ENCODE data around the gene SMIM13. TPM values are rescaled to one million over a fixed set of nuclear protein-coding genes. Genes with fewer than 3 reads are reported as not detected.

Gene SMIM13
- total RNA-seq (10 to 100 TPM in 1 of 5 donors, 1 to 10 TPM in 4; 1.2 to 15.8 (median 4.5) TPM), polyA plus RNA-seq (1 to 10 TPM; 2.4 to 3.3 (median 2.7) TPM)
- long read RNA-seq, donor 1, full-length matches to known transcripts: 2 of 2 reads
- long read RNA-seq, donor 1, partial matches to known transcripts: 0 of 2 reads
- long read RNA-seq, donor 1, other reads (novel, unspliced or antisense): 0 of 2 reads
- long read RNA-seq, donor 2, full-length matches to known transcripts: 3 of 3 reads
- long read RNA-seq, donor 2, partial matches to known transcripts: 0 of 3 reads
- long read RNA-seq, donor 2, other reads (novel, unspliced or antisense): 0 of 3 reads
- long read RNA-seq, donor 3, full-length matches to known transcripts: 1 of 1 reads
- long read RNA-seq, donor 3, partial matches to known transcripts: 0 of 1 reads
- long read RNA-seq, donor 3, other reads (novel, unspliced or antisense): 0 of 1 reads
- long read RNA-seq, donor 4: 0 reads
- long read RNA-seq, donor 5, full-length matches to known transcripts: 6 of 6 reads
- long read RNA-seq, donor 5, partial matches to known transcripts: 0 of 6 reads
- long read RNA-seq, donor 5, other reads (novel, unspliced or antisense): 0 of 6 reads
- long read RNA-seq, donor 6, full-length matches to known transcripts: 4 of 4 reads
- long read RNA-seq, donor 6, partial matches to known transcripts: 0 of 4 reads
- long read RNA-seq, donor 6, other reads (novel, unspliced or antisense): 0 of 4 reads
- long read RNA-seq, donor 7, full-length matches to known transcripts: 5 of 5 reads
- long read RNA-seq, donor 7, partial matches to known transcripts: 0 of 5 reads
- long read RNA-seq, donor 7, other reads (novel, unspliced or antisense): 0 of 5 reads
- long read RNA-seq, donor 8, full-length matches to known transcripts: 3 of 3 reads
- long read RNA-seq, donor 8, partial matches to known transcripts: 0 of 3 reads
- long read RNA-seq, donor 8, other reads (novel, unspliced or antisense): 0 of 3 reads
- long read RNA-seq, donor 9: 0 reads
- long read RNA-seq, donor 10, full-length matches to known transcripts: 1 of 1 reads
- long read RNA-seq, donor 10, partial matches to known transcripts: 0 of 1 reads
- long read RNA-seq, donor 10, other reads (novel, unspliced or antisense): 0 of 1 reads

DNA sequence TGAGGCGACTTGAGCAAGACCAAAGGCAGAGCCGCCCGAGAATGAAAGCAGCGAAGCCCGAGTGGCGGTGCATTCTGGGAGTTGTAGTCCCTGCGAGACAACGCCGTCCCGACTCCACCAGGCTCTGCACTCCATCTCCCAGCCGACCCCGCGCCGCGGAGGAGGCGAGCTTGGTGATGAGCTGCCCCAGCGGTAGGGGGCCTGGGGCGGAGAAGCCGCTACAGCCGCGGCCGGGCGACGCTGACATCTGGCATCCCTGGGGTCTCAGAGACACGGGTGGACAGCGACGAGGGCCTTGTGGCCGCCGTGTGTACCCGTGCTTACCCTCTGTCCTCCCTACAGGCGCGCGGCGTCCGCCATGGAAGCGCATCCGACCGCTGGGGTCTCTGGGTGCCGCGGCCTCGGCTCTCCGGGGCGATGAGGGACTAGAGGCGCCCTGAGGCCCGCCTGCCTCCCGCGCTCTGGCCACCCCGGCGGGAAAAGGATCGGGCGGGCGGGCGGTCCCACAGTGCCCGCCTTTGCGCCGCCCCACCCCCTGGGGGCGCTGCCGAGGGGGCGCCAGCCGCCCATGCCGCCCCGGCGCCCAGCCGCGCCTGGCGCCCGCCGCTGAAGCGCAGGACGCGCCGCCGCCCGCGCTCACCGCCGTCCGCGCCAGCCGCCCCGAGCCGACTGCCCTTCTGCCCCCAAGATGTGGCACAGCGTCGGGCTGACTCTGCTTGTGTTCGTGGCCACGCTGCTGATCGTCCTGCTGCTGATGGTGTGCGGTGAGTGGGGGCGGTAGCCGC is at the start of gene SMIM13:
SMIM13 (plus strand) TSS at position 209 of the 785 bp plus-strand sequence; CDS start at position 689, 480 bp downstream.
- peak; percentile 98 to 99 for DNase-seq
- Histone ChIP-seq H3K27ac (peak within 1 kb of the TSS; percentile 97 to 99 (median 99)), H3K4me3 (peak within 1 kb of the TSS; percentile 77 to 99 (median 93)), H3K27me3 (no peaks in the 10 kb centered on the region), H3K9me3 (no peaks in the 10 kb centered on the region), H3K4me1 (peaks cover 7 to 28% (median 22%) of the 10 kb centered on the region in 4 donors), H3K36me3 (no peaks in the 10 kb centered on the region)
- intact Hi-C loops (cut with DNase I; ENCODE audit: low total_unique reads): no loop called here
- no peak for TF ChIP-seq EP300 (IDR thresholded peaks at IDR 0.05)
- TF ChIP-seq, protein P1, sequence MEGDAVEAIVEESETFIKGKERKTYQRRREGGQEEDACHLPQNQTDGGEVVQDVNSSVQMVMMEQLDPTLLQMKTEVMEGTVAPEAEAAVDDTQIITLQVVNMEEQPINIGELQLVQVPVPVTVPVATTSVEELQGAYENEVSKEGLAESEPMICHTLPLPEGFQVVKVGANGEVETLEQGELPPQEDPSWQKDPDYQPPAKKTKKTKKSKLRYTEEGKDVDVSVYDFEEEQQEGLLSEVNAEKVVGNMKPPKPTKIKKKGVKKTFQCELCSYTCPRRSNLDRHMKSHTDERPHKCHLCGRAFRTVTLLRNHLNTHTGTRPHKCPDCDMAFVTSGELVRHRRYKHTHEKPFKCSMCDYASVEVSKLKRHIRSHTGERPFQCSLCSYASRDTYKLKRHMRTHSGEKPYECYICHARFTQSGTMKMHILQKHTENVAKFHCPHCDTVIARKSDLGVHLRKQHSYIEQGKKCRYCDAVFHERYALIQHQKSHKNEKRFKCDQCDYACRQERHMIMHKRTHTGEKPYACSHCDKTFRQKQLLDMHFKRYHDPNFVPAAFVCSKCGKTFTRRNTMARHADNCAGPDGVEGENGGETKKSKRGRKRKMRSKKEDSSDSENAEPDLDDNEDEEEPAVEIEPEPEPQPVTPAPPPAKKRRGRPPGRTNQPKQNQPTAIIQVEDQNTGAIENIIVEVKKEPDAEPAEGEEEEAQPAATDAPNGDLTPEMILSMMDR (IDR thresholded peaks at IDR 0.05): peak in 5 of 7 experiments; percentile 33 to 77 (median 45)
- TF ChIP-seq POLR2A (IDR thresholded peaks at IDR 0.05): peak in 1 of 4 donors; percentile 54
- peak; percentile 75 to 95 (median 84) for TF ChIP-seq POLR2AphosphoS5 (IDR thresholded peaks at IDR 0.05)
- 0 to 1% (median 0%) methylated on average over 31 to 89 of the region's 90 CpGs for WGBS, 5 donors

GRCh38 chr6:11043961-11044711 is 49.5 kb upstream of the SMIM13 start, which contains the start of gene ELOVL2:
TSS of gene ELOVL2 (minus strand) at chr6:11044305. CDS start at chr6:11044230, 75 bp downstream.
- peaks cover 8 to 15% (median 13%) of the 10 kb centered on the region in 4 donors for H3K4me1 ChIP-seq
- H3K9me3 ChIP-seq: peaks cover 0 to 4% (median 0%) of the 10 kb centered on the region in 4 donors
- 2 to 6% (median 5%) methylated on average over 45 to 124 of the region's 124 CpGs; no CpG with 5 or more reads in 1 of the 5 donors for WGBS, 5 donors
- peak in 1 of 2 donors; percentile 82 for DNase-seq
- H3K36me3 ChIP-seq: no peaks in the 10 kb centered on the region
- H3K27me3 ChIP-seq: peaks cover 13 to 87% (median 47%) of the 10 kb centered on the region in 3 donors
- peak within 1 kb of the TSS; percentile 51 to 88 (median 62) for H3K4me3 ChIP-seq
- intact Hi-C loops (cut with DNase I; ENCODE audit: low total_unique reads): no loop called here
- no peak within 1 kb of the TSS for H3K27ac ChIP-seq
- TF ChIP-seq EP300 (IDR thresholded peaks at IDR 0.05): no peak
- TF ChIP-seq, protein P1 (IDR thresholded peaks at IDR 0.05): peak in 2 of 7 experiments; percentile 21 to 27
- no peak for TF ChIP-seq POLR2AphosphoS5 (IDR thresholded peaks at IDR 0.05)
- TF ChIP-seq POLR2A (IDR thresholded peaks at IDR 0.05): no peak

GRCh38 chr6:11044712-11045167 is 48.9 kb upstream of the SMIM13 start:
- no peak for DNase-seq
- Histone ChIP-seq H3K27me3 (peaks cover 13 to 88% (median 47%) of the 10 kb centered on the region in 3 donors), H3K9me3 (peaks cover 0 to 4% (median 0%) of the 10 kb centered on the region in 4 donors), H3K27ac (no peak overlapping the region), H3K4me1 (peaks cover 8 to 15% (median 13%) of the 10 kb centered on the region in 4 donors), H3K36me3 (no peaks in the 10 kb centered on the region), H3K4me3 (peak overlapping the region; percentile 51 to 88 (median 62))
- 35 to 49% (median 38%) methylated on average over 8 to 23 of the region's 23 CpGs for WGBS, 5 donors
- intact Hi-C loops (cut with DNase I; ENCODE audit: low total_unique reads): no loop called here
- TF ChIP-seq, protein P1 (IDR thresholded peaks at IDR 0.05): peak in 1 of 7 experiments; percentile 3
- no peak for TF ChIP-seq POLR2A (IDR thresholded peaks at IDR 0.05)
